ENCODE results near the gene CCR5. TPM values are rescaled to one million over a fixed set of nuclear protein-coding genes. Genes with fewer than 3 reads are reported as not detected.
"Not testable (repeated sequence)": the region's sequence is repeated elsewhere in the genome, so short reads cannot be mapped to it uniquely, and the experiment has no call there.

CCR5 gene
- total RNA-seq, 1 experiment from 2014 or later = not detected

DNA sequence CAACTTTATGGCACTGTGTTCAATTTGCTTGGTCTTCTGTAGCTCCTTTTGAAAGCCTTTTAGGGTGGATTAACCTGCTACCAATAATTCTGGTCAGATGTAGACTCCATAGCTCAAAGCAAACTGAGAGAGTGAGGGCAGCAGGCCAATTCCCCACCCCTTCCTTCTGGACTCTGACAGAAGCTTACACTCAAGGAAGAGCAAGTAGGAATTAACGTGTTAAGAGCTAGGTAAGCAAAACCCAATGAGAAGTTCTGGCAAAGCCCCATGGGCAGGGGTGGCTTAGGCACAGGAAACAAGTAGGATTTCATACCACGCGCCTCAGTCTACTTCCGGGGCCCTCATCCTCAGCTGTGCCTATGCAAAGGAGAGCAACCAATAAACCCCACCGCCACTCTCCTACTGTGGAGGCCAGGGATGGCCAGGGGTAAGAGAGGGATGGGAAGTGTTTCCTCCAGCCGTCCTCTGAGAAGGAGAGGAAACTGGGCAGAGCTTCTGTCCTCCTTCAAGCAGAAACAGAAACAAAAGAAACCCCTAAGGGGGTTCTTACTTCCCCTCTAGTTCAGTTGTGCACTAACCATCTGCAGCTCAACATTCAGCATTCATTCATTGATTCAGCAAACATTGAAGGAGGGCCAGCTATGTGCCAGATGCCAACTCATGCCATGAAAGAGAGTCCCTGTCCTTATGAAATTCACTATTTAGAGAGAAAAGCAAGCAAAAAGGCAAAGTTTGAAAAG is 12.6 kb downstream of the CCR5 start:
- DNase-seq (ENCODE audit: low spot score) = peak; percentile 30

DNA sequence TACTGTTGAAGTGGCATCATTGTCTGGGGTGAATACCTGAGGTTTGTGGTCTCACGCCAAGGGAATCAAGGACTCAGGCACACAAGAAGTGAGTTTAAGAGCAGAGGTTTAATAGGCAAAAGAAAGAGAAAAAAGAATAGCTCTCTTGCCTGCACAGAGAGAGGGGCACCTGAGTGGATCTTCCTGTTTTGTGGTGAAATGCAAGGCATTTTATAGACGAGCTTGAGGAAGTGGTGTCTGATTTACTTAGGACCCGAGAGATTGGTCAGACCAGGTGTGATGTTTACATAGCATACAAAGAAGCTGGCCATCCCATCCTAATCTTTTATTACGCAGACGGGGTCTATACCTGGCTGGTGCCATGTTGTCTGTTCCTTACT is 13.2 kb downstream of the CCR5 start:
- no peak for DNase-seq (ENCODE audit: low spot score)

DNA sequence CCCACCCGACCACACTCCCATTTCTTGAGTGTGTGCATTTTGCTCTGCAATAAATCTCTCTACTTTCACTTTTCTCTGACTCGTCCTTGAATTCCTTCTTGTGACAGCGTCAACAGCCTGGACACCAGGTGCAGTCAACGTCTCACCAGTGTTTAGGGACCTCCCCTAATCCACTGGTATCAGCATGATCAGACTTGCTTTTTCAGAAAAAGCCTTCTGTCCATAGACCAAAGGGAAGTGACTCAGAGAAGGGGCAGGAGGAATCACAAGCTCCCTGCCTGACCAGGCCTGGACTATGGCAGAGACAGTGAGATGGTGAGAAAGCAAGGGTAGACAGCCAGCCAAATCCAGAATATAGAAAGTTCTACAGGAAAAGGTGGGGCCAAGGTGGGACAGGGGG is 15.5 kb downstream of the CCR5 start:
- peak; percentile 38 for DNase-seq (ENCODE audit: low spot score)

DNA sequence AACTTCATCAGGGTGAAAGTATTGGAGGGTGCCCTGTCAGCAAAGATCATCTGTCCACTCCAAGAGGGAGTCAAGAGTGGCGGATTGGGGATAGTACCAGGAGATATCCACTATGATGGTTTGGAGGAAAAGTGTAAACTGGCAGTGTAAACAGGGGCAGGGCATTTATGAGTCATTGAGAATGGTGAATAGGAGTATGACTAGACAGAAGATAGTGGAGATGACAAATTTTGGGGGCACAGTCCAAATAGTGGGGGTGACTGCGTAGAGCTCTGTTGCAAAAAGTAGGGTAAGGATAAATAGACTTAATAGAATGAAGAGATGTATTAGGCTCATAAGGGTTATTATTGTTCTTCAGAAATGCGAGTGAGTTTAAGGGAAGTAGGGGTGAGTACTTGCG is 18.1 kb downstream of the CCR5 start:
- DNase-seq (ENCODE audit: low spot score) = not testable (repeated sequence)

DNA sequence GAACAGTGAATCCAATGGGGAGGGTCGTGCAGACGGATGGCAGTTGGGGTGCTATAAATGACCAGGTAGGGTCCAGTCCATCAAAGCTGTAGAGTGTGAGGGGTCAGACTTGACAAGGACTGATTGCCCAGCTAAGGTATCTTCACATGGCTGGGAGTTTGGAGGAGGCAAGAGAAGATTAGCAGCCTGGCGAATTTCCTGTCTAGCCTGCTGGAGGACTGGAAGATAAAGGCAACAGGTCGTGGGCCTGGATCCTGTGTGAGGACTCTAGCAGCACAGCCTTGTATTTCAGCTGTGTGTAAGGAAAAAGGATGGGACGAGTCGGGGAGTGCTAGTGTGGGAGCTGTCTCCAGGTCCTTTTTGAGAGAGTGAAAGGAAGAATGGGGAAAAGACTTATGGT is 18.6 kb downstream of the CCR5 start:
- DNase-seq (ENCODE audit: low spot score) = no peak

DNA sequence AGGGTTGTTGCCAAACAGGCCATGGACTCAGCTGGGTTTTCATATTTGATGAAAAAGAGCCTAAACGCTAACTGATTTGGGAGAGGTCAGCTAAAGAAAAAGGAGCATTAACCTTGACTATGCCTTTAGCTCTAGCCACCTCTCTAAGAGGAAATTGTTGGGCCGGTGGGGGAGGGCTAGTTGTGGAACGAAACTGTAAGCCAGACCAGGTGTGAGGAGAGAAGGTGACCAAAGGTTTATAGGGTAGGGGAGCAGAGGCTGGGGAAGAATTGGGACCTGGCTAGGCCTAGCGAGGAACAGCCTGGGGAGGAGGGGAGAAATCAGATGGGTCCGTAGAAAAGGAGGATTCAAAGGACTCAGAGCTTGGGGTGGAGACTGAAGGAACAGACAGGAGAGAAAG is 20.8 kb downstream of the CCR5 start:
- DNase-seq (ENCODE audit: low spot score) = not testable (repeated sequence)

DNA sequence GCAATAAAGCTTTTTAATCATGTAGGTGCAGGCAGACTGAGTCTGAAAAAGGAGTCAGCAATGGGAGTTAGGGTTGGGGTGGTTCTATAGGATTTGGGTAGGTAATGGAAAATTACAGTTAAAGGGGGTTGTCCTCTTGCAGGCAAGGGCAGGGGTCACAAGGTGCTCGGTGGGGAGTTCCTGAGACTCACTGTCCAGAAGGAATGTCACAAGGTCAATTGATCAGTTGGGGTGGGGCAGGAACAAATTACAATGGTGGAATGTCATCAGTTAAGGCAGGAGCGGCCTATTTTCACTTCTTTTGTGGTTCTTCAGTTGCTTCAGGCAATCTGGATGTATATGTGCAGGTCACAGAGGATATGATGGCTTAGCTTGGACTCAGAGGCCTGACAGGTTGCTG is 22.3 kb downstream of the CCR5 start:
- no peak for DNase-seq (ENCODE audit: low spot score)

DNA sequence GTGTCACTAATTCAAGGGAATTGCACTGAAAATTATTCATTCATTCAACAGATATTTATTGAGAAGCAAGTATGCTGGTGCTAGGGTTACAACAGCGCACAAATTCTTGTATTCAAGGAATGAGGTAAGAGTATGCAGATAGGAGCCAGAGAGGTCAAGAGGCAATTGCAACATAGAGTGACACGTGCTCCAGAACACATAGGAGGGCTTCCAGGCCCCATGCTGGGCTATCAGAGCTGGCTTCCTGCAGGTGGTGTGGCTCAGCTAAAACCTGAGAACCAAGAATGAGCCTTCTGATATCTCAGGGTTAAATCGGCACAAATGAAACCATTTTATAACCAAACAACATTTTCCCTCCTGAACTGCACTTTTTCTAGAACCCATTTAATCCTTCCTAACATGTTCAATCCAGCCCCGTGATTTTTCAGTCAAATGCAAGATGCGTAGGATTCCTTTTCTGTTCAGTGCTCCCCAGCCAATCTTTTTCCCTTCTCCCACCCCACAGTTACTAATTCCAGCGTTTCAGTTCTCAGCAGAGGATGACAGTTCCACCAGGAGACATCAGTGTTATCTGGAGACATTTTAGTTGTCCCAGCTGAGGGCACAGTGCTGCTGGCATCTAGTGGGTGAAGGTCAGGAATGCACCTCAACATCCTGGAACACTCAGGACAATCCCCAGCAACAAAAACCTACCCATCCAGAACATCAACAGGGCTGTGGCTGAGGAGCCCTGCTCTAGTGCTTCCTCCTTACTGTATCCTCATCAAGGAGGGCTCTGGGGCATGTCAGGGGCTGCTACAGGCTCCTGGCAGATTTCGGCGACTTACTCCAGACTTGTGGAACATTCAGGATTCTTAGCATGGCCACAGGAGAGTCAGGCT is 23.0 kb downstream of the CCR5 start:
- DNase-seq (ENCODE audit: low spot score) = no peak

DNA sequence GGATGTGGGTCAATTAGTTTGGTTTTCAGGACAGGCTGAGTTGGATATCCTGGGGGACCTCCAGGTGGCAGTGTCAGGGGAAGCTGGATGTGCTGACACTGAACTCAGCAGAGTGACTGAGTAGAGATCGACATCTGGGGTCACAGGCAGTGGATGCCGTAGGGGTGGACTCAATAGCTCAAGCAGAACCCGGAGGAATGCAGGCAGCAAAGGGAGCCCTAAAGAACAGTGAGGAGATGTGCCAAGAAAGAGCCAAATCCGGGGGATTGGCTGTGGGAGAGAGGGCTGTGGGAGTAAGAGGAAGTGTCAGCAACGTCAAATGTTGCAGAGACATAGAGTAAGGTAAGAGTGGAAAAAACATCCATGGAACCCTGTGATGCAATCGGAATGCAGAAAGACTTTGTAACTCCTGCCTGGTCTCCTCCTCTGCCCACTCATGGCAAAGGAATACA is 24.5 kb downstream of the CCR5 start:
- no peak for DNase-seq (ENCODE audit: low spot score)

DNA sequence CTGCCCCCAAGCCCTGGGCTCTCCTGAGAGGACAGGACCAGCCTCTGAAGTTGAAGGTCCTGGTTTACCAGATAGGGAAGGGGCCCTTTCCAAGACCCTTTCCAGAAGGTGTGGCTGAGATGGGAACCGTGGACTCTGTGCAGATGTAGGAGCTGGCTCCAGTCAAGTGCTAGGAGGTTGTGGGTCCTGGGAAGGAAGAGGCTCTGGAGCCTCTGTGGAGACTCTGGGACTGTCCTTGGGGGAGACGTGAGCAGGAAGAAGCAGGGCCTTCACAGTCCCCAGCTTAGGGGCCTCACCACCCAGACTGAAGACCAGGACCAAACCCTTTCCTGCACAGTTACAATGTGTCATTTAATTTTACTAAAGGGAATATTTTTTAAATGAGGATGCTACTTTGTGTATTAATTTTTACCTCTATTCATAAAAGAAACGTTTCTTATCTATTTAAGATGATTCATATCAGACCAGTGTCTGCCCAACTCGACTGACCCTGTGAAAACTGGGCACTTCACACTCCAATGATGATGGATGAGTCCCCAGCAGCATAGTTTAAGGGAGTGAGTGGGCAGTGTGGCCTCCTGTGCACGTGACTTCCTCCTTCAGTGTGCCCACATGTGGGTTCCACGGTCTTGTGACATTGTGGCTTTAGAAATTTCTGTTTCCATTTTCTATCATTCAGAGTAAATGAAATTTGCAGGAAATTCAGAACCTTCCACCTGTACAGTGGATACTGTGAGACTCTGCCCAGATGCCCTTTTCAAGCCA is 25.2 kb downstream of the CCR5 start:
- DNase-seq (ENCODE audit: low spot score) = no peak

DNA sequence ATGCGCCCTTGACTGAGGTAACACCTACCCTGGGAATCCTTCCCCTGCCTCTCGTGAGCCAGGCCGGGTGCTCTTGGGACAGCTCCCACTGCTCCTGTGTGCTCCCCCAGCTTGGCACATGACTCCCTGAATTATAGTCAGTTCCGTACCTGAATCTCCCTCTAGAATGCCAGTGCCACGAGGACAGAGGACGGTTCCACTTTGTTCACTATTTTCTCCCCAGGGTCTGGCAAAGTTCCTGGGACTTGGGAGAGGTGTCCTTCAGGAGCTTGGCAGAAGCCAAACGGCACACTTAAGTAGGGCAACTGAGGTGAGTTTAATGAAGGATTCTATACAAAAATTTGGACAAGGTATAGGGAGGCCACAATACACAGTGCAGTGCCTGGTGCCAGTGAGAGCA is 26.4 kb downstream of the CCR5 start:
- no peak for DNase-seq (ENCODE audit: low spot score)

DNA sequence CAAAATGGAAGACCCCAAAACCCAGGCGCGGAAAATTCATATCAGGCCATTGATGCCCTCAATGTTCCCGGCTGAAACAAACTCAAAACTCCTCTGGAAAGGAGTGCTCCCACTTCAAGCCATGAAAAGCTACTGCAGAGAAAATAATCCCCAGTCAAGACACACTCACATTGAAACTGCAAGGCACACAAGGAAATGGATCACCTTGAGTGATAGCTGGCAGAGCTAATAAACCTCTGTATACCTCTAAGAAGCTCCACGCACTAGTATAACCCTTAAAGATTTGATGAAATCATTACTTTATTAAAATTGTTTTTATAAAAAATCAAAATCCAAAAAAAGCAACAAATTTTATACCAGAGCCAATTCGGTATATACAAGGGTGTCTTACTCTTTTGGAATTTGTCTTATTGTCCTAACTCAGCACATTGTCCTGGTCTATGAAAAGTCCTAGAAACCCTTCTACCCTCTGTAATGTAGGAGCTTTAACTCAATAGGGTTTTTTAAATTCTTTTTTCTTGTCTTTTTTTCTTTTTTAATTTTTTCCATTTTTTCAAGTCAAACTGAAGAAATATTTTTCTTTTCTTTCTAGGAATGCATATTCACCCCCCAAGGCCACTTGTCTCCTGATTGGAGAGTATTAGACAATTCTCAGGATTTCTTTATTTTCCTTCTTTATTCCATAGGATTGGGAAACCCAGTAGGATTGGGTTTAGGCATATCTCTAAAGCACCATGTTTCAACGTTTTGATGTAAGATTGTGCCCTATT is 27.6 kb downstream of the CCR5 start:
- no peak for DNase-seq (ENCODE audit: low spot score)

DNA sequence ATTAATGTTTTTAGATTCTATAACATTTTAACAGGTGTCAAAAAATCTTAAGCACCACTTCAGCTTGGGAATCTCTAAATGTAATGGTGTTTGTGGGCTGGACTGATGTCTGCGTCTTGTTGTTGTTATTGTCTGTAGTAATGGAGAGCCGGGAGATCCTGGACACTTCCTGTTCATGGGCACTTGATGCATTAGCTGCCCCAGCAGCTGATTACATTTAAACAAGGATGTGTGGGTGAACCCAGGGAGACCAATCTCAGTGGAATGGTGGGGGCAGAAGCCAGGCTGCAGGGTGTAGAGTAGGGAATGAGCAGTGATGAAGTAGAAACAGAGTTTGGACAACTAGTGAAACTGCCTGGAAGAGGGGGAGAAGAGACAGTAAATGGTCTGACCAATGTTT is 28.4 kb downstream of the CCR5 start:
- no peak for DNase-seq (ENCODE audit: low spot score)

DNA sequence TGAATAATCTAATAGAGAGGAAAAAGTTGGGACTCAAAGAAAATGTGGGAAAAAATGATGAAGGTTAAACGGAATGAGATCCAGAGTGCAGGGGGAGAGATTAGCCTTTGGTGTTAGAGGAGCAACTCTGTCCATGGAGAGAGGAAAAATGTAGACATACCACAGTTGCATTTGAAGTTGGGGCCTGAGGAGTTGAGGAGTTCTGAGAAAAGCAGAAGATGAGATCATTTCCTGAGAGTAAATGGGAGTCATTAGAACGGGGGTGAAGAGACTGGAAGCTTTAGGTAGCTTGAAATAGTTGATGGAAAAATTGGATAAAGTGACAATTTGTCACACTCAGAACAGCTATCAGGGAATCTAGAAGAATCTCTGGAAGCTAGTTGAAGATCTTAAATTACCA is 28.8 kb downstream of the CCR5 start:
- no peak for DNase-seq (ENCODE audit: low spot score)

DNA sequence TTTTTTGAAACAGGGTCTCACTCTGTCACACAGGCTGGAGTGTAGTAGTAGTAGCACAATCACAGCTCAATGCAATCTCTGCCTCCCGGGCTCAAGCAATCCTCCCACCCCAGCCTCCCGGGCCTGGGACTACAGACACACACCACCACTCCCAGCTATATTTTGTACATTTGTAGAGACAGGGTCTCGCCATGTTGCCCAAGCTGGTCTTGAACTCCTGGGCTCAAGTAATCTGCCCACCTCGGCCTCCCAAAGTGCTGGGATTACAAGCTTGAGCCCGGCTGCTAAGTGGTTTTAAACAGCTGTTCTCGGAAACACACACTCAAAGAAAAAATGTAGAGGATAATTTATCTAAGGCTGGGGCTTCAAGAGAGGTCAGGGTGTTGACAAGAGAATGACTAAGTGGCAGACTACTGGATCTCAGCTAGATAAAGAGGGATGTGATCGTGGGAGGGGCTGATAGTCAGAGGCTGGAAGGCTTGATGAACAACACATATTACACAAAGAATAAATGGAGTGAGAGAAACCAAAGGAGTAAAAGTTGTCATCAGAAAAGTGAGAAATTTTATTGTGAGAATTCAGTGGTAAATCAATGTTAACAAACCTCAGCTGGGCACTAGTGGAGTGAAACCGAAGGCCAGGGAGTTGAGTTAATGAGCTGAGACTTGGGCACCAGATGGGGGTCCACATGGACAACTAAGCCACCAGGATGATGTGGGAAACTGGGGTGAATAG is 29.4 kb downstream of the CCR5 start:
- no peak for DNase-seq (ENCODE audit: low spot score)

DNA sequence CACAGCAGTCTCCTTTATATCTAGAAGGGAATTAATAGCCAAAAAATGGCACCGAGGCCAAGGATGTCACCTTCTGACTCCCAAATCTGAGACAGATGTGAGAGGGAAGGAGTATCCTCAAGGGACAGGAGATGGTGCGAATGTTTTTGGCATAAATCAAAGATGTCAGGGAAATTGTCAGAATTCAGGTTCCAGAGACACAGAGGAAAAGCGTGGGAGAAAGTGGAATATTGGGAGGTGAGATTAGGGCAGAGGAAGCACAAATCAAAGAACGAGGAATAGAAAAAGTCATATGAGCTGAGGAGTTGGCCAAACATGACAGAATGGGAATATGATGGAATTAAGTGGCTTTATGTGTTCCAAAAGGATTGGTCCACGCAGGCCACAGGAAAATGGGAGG is 30.1 kb downstream of the CCR5 start:
- no peak for DNase-seq (ENCODE audit: low spot score)

DNA sequence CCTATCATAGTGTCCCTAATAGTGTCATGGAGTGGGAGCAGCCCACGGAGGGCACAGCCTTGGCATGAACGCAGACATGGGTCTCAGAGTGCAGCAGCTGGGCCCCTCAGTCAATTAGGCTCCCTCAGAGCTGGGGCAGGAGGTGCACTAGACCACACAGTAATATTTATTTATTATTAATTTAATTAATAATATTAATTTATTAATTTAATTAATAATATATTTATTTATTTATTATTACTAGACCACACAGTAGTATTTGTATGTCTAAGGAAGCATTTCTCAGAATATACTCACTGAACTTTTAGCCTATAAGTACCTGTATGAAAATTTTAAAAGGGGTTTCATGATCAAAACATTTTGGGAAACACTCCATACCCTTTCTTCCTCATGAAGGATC is 30.8 kb downstream of the CCR5 start:
- no peak for DNase-seq (ENCODE audit: low spot score)

DNA sequence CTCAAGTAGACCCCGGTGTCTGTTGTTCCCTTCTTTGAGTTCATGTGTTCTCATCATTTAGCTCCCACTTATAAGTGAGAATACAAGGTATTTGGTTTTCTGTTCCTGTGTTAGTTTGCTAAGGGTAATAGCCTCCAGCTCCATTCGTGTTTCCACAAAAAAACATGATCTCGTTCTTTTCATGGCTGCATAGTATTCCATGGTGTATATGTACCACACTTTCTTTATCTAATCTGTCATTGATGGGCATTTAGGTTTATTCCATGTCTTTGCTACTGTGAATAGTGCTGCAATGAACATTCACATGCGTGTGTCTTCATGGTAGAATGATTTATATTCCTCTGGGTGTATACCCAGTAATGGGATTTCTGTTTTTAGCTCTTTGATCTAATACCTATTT is 32.2 kb downstream of the CCR5 start:
- not testable (repeated sequence) for DNase-seq (ENCODE audit: low spot score)

DNA sequence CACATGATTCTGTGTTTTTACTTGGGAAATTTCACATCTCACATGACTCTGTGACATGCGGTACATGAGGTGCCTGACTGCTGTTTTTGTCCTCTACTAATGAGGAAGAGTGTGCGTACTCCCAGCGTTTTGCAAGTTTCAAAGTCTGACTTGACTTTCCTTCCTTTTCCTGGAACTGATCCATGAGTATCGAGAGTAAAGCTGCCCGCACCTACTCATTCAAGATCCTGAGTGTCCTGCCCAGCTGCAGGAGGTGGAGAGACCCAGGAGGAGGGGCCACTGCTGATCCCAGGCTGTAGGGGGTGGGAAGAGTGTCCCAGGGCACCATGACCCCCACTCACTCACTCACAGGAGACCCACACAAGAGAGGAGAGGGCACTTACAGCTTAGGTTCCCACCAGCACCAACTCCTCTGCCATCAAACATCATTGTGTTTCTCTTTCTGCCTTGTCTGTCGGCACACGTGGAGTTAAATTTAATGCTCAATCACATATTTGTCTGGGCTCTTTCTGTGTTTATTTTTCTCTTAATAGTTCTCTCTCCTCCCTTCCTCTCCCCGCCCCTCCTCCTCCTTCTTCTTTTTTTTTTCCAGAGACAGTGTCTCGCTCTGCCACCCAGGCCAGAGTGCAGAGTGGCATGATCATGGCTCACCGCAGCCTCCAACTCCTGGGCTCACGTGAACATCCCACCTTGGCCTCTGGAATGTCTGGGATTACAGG is 34.7 kb downstream of the CCR5 start:
- DNase-seq (ENCODE audit: low spot score) = peak; percentile 67

DNA sequence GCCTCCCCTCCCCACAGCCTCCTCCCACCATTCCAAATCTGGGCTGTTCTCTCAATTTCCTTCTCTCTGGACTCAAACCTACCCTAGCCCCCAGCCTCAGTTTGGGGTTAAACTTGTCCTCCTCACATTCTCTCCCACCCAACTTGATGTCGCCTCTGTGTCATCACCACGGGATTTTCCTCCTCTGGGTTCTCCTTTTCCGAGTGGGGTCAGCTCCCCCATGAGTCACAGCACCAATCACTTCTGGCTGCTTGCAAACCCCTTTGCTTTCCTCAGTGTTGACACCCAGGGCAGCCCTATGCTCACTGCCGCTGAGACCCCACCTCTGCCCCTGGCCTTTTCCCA is 35.7 kb downstream of the CCR5 start:
- DNase-seq (ENCODE audit: low spot score) = no peak
